Erythroblast (primary cell): ENCODE data around the gene ZFYVE1.

Source experiments
- DNase-seq, 2 experiments: peaks; one replicate each; lab custom pipeline; 2025; lab: John Stamatoyannopoulos, UW
- GATA1 ChIP-seq: IDR thresholded peaks from 2 replicates; pipeline ENCODE4 v1.6.1; 2011; ENCODE audit warnings: low read depth, mild to moderate bottlenecking, control low read depth, low read length, moderate library complexity
- POLR2A ChIP-seq: IDR thresholded peaks from 2 replicates; pipeline ENCODE4 v1.6.1; 2011; ENCODE audit warnings: mild to moderate bottlenecking, low read length

Gene ZFYVE1

DNA sequence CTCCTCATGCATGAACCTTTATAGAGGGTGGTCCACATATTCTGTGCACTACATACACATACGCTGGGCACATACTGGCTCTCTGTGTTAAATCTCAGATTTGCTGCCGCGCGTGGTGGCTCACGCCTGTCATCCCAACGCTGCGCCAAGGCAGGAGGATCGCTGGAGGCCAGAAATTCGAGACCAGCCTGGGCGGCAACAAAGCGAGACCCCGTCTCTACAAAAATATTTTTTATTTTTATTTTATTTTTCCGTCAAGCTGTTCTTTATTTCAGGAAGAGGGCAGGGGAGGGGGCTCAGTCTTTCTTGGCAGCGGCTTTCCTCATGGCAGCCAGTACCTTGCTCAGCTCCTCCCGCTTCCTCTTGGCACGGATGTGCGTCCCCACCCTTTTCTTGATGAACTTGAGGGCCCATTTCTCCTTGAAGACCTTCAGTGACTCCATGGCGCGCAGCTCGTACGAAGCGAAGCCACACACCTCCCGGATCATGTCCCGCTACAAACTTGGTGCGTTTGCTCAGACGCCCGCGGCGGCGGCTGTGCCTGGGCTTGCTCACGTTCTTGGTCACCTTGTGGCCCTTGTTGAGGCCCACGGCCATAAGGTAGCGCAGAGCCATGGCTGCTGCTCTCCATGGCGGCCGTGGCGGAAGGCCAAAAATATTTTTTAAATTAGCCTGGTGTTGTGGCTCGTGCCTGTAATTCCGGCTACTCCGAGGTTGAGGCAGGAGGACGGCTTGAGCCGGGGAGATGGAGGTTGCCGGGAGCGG is 97.4 kb downstream of the ZFYVE1 start:
- DNase-seq, result no peak
- TF ChIP-seq GATA1, result no peak
- TF ChIP-seq POLR2A, result no peak

- TF ChIP-seq GATA1 (no peak), POLR2A (no peak)
- no peak for DNase-seq
Observed at GRCh38 chr14:72928872-72929271, 98.0 kb downstream of the ZFYVE1 start.

GRCh38 chr14:72926292-72927028 is 100.4 kb downstream of the ZFYVE1 start, which contains the start of gene DCAF4:
DCAF4 (plus strand) TSS chr14:72926464; CDS start chr14:72937979, 11,515 bp downstream.
- DNase-seq, result peak; percentile 94 to 95
- TF ChIP-seq POLR2A (peak; percentile 33), GATA1 (no peak)

DNA sequence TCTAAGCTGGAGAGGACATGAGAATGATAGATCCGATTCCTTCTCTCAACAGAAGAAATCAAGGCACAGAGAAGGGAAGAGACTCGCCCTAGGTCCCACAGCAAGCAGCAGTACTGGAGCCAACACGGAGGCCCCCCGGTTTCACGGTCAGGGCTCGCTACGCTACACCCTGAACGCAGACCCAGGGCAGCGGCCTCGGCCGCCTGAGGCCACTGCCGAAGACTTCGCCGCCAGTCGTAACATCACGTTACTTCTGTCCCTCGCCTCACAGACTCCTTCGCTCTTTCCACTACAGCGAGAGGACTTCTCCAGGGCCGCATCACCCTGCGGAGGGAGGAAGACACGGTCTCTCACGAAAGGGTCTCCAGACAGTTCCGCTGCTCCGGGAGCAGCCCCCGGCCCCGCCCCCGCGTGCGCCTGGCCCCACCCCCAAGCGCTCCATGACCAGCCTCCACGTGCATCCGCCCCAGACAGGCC is 101.1 kb downstream of the ZFYVE1 start:
- DNase-seq, result no peak
- TF ChIP-seq POLR2A (no peak), GATA1 (no peak)

DNA sequence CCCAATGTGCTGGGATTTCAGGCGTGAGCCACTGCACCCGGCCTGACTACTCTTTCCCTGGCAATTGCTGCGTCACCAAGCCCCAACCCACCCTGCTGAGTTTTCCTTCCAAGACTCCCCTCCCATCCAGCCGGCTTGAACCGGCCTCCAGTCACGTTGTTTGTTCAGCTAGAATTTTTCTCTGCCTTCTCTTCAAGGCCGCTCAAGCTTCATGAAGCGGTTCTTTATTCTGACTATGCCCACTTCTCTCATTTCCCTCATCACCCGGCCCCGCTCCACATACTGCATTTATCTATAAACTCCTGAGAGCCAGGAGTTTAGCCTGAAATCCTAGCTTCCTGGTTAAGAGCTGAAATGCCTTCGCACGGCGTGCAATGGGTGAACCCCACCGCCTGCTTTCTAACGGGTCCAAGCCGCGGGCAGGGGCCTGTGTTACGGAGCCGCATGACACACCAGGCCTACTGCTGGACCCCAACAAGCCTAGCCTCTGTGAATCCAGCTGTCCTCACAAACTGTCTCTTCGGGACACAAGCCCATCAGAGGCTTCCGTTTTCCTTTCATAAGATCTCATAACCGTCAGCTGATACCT is 101.6 kb downstream of the ZFYVE1 start:
- DNase-seq, result no peak
- no peak for TF ChIP-seq GATA1
- no peak for TF ChIP-seq POLR2A

DNA sequence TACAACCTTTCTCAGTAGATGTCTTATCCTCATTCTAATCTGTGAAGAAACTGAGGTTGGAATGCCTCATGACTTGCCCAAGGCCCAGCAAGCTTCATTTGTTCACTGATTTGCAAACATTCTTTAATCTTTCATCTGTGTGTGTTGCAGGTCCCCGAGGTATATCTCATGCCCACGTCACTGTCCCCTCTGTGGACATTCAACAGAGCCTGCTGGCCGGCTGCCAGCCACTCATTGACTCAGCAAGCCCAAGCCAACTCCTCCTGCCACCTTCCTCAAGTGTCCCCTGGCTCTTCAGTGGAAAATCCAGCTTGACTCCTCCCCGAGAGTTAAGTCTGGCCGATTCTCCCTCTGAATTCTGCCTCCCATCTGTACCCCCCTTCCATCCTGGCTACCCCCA is 102.6 kb downstream of the ZFYVE1 start:
- DNase-seq, result peak; percentile 66 to 77
- no peak for TF ChIP-seq GATA1
- no peak for TF ChIP-seq POLR2A

DNA sequence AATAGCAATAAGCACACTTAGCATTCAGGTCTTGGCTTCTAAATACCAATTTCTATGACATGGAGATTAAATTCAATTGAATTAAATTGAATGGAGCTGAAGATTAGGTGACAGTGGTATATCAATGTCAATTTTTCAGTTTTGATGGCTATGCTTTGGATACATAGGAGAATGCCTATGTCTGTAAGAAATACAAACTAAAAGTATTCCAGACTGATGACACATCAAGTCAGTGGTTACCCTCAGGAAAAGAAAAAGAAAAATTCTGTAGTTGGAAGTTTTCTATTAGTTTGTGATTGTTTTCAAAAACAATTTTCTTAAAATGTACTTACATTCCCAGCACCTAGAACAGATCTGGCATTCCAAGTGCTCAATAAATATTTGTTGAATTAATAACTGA is 105.5 kb downstream of the ZFYVE1 start:
- TF ChIP-seq POLR2A (no peak), GATA1 (no peak)
- no peak for DNase-seq

DNA sequence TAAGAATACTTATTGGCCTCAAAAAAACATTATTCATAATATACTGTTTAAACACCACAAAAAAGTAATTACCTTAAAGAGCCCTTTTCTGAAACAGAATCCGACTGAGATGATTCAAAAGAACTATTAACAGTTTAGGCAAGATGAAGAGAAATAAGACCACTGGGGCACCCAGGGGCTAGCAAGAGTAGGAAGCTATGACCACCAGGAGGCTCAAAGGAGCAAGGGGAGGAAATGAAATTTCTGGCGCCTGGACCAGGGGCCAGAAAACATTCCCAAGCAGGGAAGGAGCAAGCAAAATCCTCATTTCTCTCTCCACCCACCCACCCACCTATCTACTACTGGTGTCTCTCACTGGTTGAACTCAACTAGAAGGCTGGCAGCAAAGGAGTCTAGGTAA is 106.9 kb downstream of the ZFYVE1 start:
- TF ChIP-seq GATA1, result no peak
- no peak for TF ChIP-seq POLR2A
- no peak for DNase-seq
